Suppressor macrophage treated with lipopolysaccharide for 1 hour (primary cell): Measurements from ENCODE around the gene RPS8.
"Not testable (repeated sequence)": the region's sequence is repeated elsewhere in the genome, so short reads cannot be mapped to it uniquely, and the experiment has no call there.

Source experiments
- DNase-seq, 3 donors: peaks; one replicate each; pipeline ENCODE4 v3.0.0-alpha.2; 2020 to 2022

The RPS8 gene

GRCh38 chr1:44775078-44775929 is at the start of gene RPS8:
RPS8 (plus strand) TSS chr1:44775540; CDS start chr1:44775597, 57 bp downstream.
- peak; percentile 97 to 98 (median 97) for DNase-seq

GRCh38 chr1:44730741-44731512 is 44.4 kb upstream of the RPS8 start, which contains the start of gene RNU5D-1:
RNU5D-1 (minus strand) TSS chr1:44731170.
- DNase-seq, result peak; percentile 98 to 99 (median 99)

GRCh38 chr1:44733365-44733764 is 42.0 kb upstream of the RPS8 start:
- no peak for DNase-seq

- DNase-seq, result no peak
Observed at GRCh38 chr1:44733784-44734183, 41.6 kb upstream of the RPS8 start.

GRCh38 chr1:44735992-44736391 is 39.3 kb upstream of the RPS8 start:
- no peak for DNase-seq

- not testable (repeated sequence) for DNase-seq
Observed at GRCh38 chr1:44738953-44739306, 36.4 kb upstream of the RPS8 start.

- peak; percentile 99 for DNase-seq
Observed at GRCh38 chr1:44739307-44740178, 35.8 kb upstream of the RPS8 start, which contains the start of gene KIF2C. KIF2C (plus strand) TSS chr1:44739837; CDS start chr1:44739933, 96 bp downstream.

GRCh38 chr1:44740179-44740617 is 35.1 kb upstream of the RPS8 start:
- peak in 1 of 3 donors; percentile 30 for DNase-seq

GRCh38 chr1:44743211-44743610 is 32.1 kb upstream of the RPS8 start:
- no peak for DNase-seq

- no peak for DNase-seq
Observed at GRCh38 chr1:44747878-44748277, 27.5 kb upstream of the RPS8 start.

GRCh38 chr1:44757420-44757819 is 17.9 kb upstream of the RPS8 start:
- DNase-seq, result no peak

- DNase-seq, result no peak
Observed at GRCh38 chr1:44759077-44759476, 16.3 kb upstream of the RPS8 start.

- DNase-seq, result no peak
Observed at GRCh38 chr1:44760876-44761275, 14.5 kb upstream of the RPS8 start.

- not testable (repeated sequence) for DNase-seq
Observed at GRCh38 chr1:44766421-44766820, 8.9 kb upstream of the RPS8 start.

GRCh38 chr1:44775930-44776729 is 790 bp downstream of the RPS8 start:
- DNase-seq, result peak in 2 of 3 donors; percentile 49 to 63

- no peak for DNase-seq
Observed at GRCh38 chr1:44776730-44777068, 1.4 kb downstream of the RPS8 start.

GRCh38 chr1:44777547-44777946 is 2.2 kb downstream of the RPS8 start:
- DNase-seq, result no peak

- peak; percentile 57 to 58 (median 57) for DNase-seq
Observed at GRCh38 chr1:44777969-44778635, 2.8 kb downstream of the RPS8 start.

GRCh38 chr1:44778705-44779576 is 3.6 kb downstream of the RPS8 start:
- no peak for DNase-seq

- DNase-seq, result no peak
Observed at GRCh38 chr1:44780583-44781121, 5.3 kb downstream of the RPS8 start.
